ENCODE results near the gene GSX2.

- TF ChIP-seq, protein P1, sequence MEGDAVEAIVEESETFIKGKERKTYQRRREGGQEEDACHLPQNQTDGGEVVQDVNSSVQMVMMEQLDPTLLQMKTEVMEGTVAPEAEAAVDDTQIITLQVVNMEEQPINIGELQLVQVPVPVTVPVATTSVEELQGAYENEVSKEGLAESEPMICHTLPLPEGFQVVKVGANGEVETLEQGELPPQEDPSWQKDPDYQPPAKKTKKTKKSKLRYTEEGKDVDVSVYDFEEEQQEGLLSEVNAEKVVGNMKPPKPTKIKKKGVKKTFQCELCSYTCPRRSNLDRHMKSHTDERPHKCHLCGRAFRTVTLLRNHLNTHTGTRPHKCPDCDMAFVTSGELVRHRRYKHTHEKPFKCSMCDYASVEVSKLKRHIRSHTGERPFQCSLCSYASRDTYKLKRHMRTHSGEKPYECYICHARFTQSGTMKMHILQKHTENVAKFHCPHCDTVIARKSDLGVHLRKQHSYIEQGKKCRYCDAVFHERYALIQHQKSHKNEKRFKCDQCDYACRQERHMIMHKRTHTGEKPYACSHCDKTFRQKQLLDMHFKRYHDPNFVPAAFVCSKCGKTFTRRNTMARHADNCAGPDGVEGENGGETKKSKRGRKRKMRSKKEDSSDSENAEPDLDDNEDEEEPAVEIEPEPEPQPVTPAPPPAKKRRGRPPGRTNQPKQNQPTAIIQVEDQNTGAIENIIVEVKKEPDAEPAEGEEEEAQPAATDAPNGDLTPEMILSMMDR (IDR thresholded peaks at IDR 0.05) = no peak
- no peak for TF ChIP-seq POLR2A (IDR thresholded peaks at IDR 0.05)
These were observed 39.4 kb downstream of the GSX2 start for GRCh38 chr4:54139332-54139731.
